Fibroblast of peridontal ligament (primary cell): ENCODE measurements around the gene OR6S1.
"Not testable (repeated sequence)": the region's sequence is repeated elsewhere in the genome, so short reads cannot be mapped to it uniquely, and the experiment has no call there.

Experiments used
- DNase-seq: peaks from one replicate; pipeline ENCODE4 v3.0.0-alpha.2; 2010; ENCODE audit errors: extremely low read depth

The OR6S1 gene

GRCh38 chr14:20611277-20611676, 30.2 kb downstream of the OR6S1 start:
- no peak for DNase-seq

GRCh38 chr14:20610002-20610765, 31.3 kb downstream of the OR6S1 start:
- peak; percentile 82 for DNase-seq

GRCh38 chr14:20609215-20610001, 32.1 kb downstream of the OR6S1 start:
- DNase-seq, result peak; percentile 95

- DNase-seq, result no peak
Observed at GRCh38 chr14:20608383-20609110, 32.9 kb downstream of the OR6S1 start.

DNA sequence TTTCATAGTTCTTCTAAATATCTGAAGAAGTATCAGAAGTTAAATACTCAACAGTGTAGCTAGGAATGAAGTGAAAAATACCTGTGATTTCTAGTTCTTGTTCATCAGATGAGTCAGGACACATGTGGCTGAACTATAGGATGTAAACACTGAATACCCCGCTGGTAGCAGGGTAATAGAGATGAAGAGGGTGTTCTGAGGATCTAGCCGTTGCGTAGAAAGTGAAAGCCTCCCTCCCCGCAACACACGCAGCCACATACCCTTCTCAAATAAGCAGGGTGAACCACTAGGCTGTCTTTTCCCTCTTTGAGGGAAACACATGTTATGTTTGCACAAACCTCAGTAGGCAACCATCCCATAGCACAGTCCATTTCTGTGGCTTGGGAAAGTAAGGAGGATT, 33.9 kb downstream of the OR6S1 start:
- DNase-seq, result no peak

DNA sequence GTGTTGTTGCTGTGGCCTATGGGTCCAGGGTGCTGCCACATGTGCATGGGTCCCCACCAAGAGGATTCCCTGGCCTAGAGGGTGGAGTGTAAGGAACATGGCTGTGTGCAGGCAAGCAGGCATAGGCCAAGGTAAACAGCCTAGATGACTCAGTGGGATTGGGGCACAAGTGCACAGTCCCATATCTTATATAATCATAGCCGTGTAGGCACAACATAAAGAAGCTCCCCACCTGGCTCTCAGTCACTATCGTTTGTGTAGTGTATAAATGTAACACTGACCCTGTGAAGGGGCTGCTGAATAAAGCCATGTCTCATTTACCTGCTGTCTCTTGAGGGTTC, 34.6 kb downstream of the OR6S1 start:
- no peak for DNase-seq

GRCh38 chr14:20606190-20606901, 35.1 kb downstream of the OR6S1 start:
- peak; percentile 44 for DNase-seq

GRCh38 chr14:20603813-20604690, 37.4 kb downstream of the OR6S1 start:
- DNase-seq, result no peak

GRCh38 chr14:20602583-20602982, 38.9 kb downstream of the OR6S1 start:
- DNase-seq, result no peak

- no peak for DNase-seq
Observed at GRCh38 chr14:20601522-20601921, 40.0 kb downstream of the OR6S1 start.

- DNase-seq, result no peak
Observed at GRCh38 chr14:20597108-20597507, 44.4 kb downstream of the OR6S1 start.

DNA sequence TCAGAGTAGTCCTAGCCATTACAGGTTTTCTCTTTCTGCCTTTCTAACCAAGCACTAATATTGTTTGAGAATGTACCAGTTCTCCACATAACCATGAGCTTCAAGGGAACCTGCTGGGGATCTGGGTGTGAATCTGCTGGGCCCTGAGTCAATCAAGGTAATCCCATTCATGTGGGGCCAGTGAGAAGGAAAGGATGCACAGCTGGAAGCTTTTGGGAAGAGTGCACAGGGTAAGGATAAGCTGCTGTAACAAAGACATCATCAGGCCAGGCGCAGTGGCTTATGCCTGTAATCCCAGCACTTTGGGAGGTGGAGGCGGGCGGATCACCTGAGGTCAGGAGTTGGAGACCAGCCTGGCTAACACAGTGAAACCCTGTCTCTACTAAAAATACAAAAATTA, 45.8 kb downstream of the OR6S1 start:
- DNase-seq, result not testable (repeated sequence)

DNA sequence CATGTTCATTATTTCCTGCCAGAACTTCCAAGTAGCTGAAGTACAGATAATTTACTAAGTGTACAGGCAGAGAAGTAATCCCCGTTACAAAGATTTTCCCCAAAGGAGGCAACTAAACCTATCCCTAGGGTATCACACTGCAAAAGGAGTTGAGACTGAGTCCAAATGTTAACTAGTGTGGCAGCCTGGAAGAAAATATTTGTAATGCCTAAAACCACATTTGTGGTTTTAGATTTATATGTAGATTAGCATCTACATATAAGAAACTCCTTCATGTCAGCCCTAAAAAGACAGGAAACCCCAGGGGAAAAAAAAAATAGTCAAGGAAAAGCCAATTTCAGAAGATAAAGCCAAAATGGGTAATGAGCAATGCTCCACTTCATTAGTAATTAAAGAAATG, 48.9 kb downstream of the OR6S1 start:
- DNase-seq, result no peak

GRCh38 chr14:20591235-20591634, 50.3 kb downstream of the OR6S1 start, which contains the start of gene RNASE12:
Gene RNASE12 (minus strand): TSS chr14:20591376. CDS start chr14:20590723, 653 bp downstream.
- no peak for DNase-seq
